Body of pancreas (tissue), 4 donors: ENCODE data around the gene PCSK9. TPM values are rescaled to one million over a fixed set of nuclear protein-coding genes. Genes with fewer than 3 reads are reported as not detected.

Source experiments
- ATAC-seq: fragments of 150-250 bp; one replicate; pipeline ENCODE4 v1.9.1; 2016
- DNase-seq, 4 donors: peaks; one replicate each; pipeline ENCODE4 v3.0.0-alpha.2; 2019
- H3K27ac ChIP-seq, 4 donors: fragments of 200-600 bp; sonication (generic); 1 replicate in 3 of 4; 2 replicates in 1 of 4; pipeline versions ENCODE4 v1.5.1 to v1.6.1; 2016 to 2019; ENCODE audit warnings: mild to moderate bottlenecking in 1 of 4, mixed read lengths in 1 of 4, moderate library complexity in 1 of 4
- H3K27me3 ChIP-seq, 2 donors: fragments of 200-600 bp; sonication (generic); one replicate each; pipeline ENCODE4 v1.6.0; 2016; ENCODE audit warnings: mild to moderate bottlenecking in 1 of 2
- H3K36me3 ChIP-seq, 2 donors: fragments of 200-600 bp; sonication (generic); replicated peaks in 1 of 2; 2 replicates each; pipeline ENCODE4 v1.5.1; 2016; ENCODE audit warnings: low read depth in 2 of 2; ENCODE audit not compliant: insufficient read depth in 1 of 2
- H3K4me1 ChIP-seq: fragments of 200-600 bp; sonication (generic); one replicate; pipeline ENCODE4 v1.6.0; 2016
- H3K4me3 ChIP-seq, 2 donors: fragments of 200-600 bp; sonication (generic); 1 replicate in 1 of 2; 2 replicates in 1 of 2; pipeline ENCODE4 v1.5.1; 2016 to 2019
- H3K9me3 ChIP-seq, 3 donors: fragments of 200-600 bp; sonication (generic); 1 replicate in 2 of 3; 2 replicates in 1 of 3; pipeline ENCODE4 v1.5.1; 2016
- CTCF ChIP-seq, 7 experiments: fragments of 450-650 bp in 4 of 7; fragments of 200-600 bp in 3 of 7; sonication (generic) in 3 of 7; IDR thresholded peaks; one replicate each; pipeline ENCODE4 v1.5.1; 2016 to 2019; ENCODE audit warnings: antibody characterized with exemption in 7 of 7
- POLR2A ChIP-seq, 3 donors: fragments of 450-650 bp; IDR thresholded peaks; one replicate each; pipeline ENCODE4 v1.6.1; 2016; ENCODE audit warnings: antibody characterized with exemption in 3 of 3, mild to moderate bottlenecking in 2 of 3
- WGBS, 2 donors: methylation state at CpG; one replicate each; pipeline ENCODE4 v1.1.5; 2017; 5-methylcytosine and 5-hydroxymethylcytosine counted together
- intact Hi-C: fragments of 100-400 bp; cut with DNase I; formaldehyde crosslinking; loops from one replicate; pipeline ENCODE4 v1.15.1; 2023
- total RNA-seq, 2 donors: library from RNA; depleted of rRNA; stranded (reverse); fragments of >200 nt; gene quantifications; one replicate each; pipeline ENCODE4 v1.1.0, GENCODE V29; 2016

Gene PCSK9
- total RNA-seq, 2 donors from 2014 or later = 6.0 to 13.8 TPM

GRCh38 chr1:55048453-55049270, 9.3 kb downstream of the PCSK9 start:
- no peaks in the 10 kb centered on the region for H3K4me1 ChIP-seq

GRCh38 chr1:55049271-55049913, 10.0 kb downstream of the PCSK9 start:
- 80 to 88% methylated on average over 5 to 9 of the region's 9 CpGs for WGBS, 2 donors
- DNase-seq = no peak
- no peak overlapping the region for H3K27ac ChIP-seq
- no peaks in the 10 kb centered on the region for H3K4me1 ChIP-seq
- H3K36me3 ChIP-seq = no peaks in the 10 kb centered on the region
- intact Hi-C loops = no loop called here
- no peaks in the 10 kb centered on the region for H3K9me3 ChIP-seq
- H3K27me3 ChIP-seq = no peaks in the 10 kb centered on the region
- TF ChIP-seq POLR2A (IDR thresholded peaks at IDR 0.05) = no peak
- no peak for TF ChIP-seq CTCF (IDR thresholded peaks at IDR 0.05)
- no peak for ATAC-seq
- H3K4me3 ChIP-seq = no peak overlapping the region

More at GRCh38 chr1:55048453-55049270, 9.3 kb downstream of the PCSK9 start:
- intact Hi-C loops = no loop called here
- Histone ChIP-seq H3K36me3 (no peaks in the 10 kb centered on the region), H3K27ac (no peak overlapping the region), H3K4me3 (no peak overlapping the region), H3K27me3 (no peaks in the 10 kb centered on the region), H3K9me3 (no peaks in the 10 kb centered on the region)
- WGBS, 2 donors = 87 to 88% methylated on average over 11 of the region's 11 CpGs
- DNase-seq (no peak), ATAC-seq (no peak)
- no peak for TF ChIP-seq CTCF (IDR thresholded peaks at IDR 0.05)
- no peak for TF ChIP-seq POLR2A (IDR thresholded peaks at IDR 0.05)

- Histone ChIP-seq H3K36me3 (no peaks in the 10 kb centered on the region), H3K27me3 (no peaks in the 10 kb centered on the region), H3K27ac (no peak overlapping the region), H3K4me1 (no peaks in the 10 kb centered on the region), H3K9me3 (no peaks in the 10 kb centered on the region), H3K4me3 (no peak overlapping the region)
- no peak for ATAC-seq
- intact Hi-C loops = no loop called here
- 38 to 44% methylated on average over 3 to 8 of the region's 9 CpGs for WGBS, 2 donors
- TF ChIP-seq POLR2A (IDR thresholded peaks at IDR 0.05) (no peak), CTCF (IDR thresholded peaks at IDR 0.05) (no peak)
- DNase-seq = peak in 2 of 4 donors; percentile 10 to 35
Observed at GRCh38 chr1:55049914-55050278, 10.5 kb downstream of the PCSK9 start.

- no peak overlapping the region for H3K4me3 ChIP-seq
- TF ChIP-seq CTCF (IDR thresholded peaks at IDR 0.05) (no peak), POLR2A (IDR thresholded peaks at IDR 0.05) (no peak)
- H3K27ac ChIP-seq = no peak overlapping the region
- H3K36me3 ChIP-seq = no peaks in the 10 kb centered on the region
- intact Hi-C loops = no loop called here
- no peaks in the 10 kb centered on the region for H3K9me3 ChIP-seq
- H3K4me1 ChIP-seq = no peaks in the 10 kb centered on the region
- ATAC-seq (no peak), DNase-seq (peak in 1 of 4 donors; percentile 3)
- WGBS, 2 donors = 65 to 94% methylated on average over 7 to 9 of the region's 9 CpGs
- no peaks in the 10 kb centered on the region for H3K27me3 ChIP-seq
Observed at GRCh38 chr1:55050283-55050682, 10.9 kb downstream of the PCSK9 start.
